ENCODE results near the gene NEU2.
"Not testable (repeated sequence)": the region's sequence is repeated elsewhere in the genome, so short reads cannot be mapped to it uniquely, and the experiment has no call there.

NEU2 gene

GRCh38 chr2:233052517-233052916, 20.0 kb downstream of the NEU2 start:
- not testable (repeated sequence) for H4K12ac ChIP-seq (ENCODE audit: low read depth, low read length); H2AK5ac ChIP-seq (ENCODE audit: low read length); H2BK5ac ChIP-seq (ENCODE audit: low read depth, low read length, poor library complexity); H3K23ac ChIP-seq (ENCODE audit: low read length); H3K9me3 ChIP-seq (ENCODE audit: insufficient read depth, low read depth, low read length); H2BK120ac ChIP-seq (ENCODE audit: insufficient read depth, low read length, poor library complexity); H3K4me2 ChIP-seq (ENCODE audit: low read length); DNase-seq; H3K27ac ChIP-seq (ENCODE audit: low read depth, low read length); H3K27me3 ChIP-seq (ENCODE audit: insufficient read depth, low read length); H3K18ac ChIP-seq (ENCODE audit: low read length); H3K9ac ChIP-seq (ENCODE audit: low read length); H3K4ac ChIP-seq (ENCODE audit: low read depth, low read length); H3K79me1 ChIP-seq (ENCODE audit: low read length); H3K36me3 ChIP-seq (ENCODE audit: control insufficient read depth in 1 of 2, insufficient read depth in 2 of 2, low read length in 2 of 2); H2BK12ac ChIP-seq (ENCODE audit: low read length); H3K14ac ChIP-seq (ENCODE audit: low read length); H4K8ac ChIP-seq (ENCODE audit: low read depth, low read length); H3K79me2 ChIP-seq (ENCODE audit: control insufficient read depth, insufficient read depth, low read length, poor library complexity); H4K91ac ChIP-seq (ENCODE audit: low read depth, low read length); H3K4me1 ChIP-seq (ENCODE audit: control insufficient read depth in 1 of 2, insufficient read depth in 2 of 2, low read length in 2 of 2); H3K4me3 ChIP-seq (ENCODE audit: low read depth, low read length); H2AFZ ChIP-seq (ENCODE audit: insufficient read depth, low read length, poor library complexity)
- WGBS (ENCODE audit: extremely low coverage, insufficient coverage, insufficient read length) = no CpG with 5 or more reads among the region's 4 CpGs

DNA sequence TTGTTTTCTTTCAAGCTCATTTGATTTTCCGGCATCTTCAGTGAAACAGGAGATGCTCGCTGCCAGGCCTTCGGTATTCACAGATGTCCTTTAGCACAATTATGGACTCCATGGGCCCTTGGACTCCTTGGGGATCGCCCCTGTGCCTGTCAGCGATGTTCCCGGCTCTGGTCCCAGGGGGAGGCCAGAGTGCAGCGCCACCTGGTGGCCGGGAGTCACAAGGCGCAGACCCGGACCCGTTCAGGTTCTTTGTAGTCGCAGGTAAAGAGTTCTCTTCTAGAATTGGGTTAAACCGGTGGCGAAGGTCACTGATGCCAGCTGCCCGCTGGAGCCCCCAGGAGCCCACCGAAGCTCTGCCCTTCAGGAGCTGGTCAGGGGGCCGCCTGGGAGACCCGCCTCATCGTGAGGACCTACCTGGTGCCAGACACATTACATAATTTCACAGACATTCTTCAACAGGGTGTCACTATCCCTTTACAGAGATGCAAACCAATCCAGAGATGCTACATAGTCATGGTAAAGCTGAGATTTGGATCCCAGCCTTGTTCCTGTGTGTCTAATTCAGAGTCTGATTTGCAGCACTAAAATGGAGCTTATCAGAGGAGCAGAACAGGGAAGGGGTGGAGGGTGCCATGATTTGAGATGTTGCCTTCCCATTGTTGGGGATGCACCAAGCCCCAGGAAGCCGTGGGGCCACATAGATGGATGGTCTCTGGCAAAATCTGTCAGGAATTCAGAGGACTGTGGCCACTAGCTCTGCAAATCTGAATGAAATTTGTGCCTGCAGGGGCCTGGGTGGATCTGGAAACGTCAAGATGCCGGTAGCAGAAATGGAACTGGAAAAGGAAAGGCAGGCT, 21.7 kb downstream of the NEU2 start:
- no peak overlapping the region for H4K91ac ChIP-seq (ENCODE audit: low read depth, low read length)
- no peaks in the 10 kb centered on the region for H3K36me3 ChIP-seq (ENCODE audit: control insufficient read depth in 1 of 2, insufficient read depth in 2 of 2, low read length in 2 of 2)
- peaks cover 0 to 6% of the 10 kb centered on the region in 2 experiments for H3K4me1 ChIP-seq (ENCODE audit: control insufficient read depth in 1 of 2, insufficient read depth in 2 of 2, low read length in 2 of 2)
- WGBS (ENCODE audit: extremely low coverage, insufficient coverage, insufficient read length) = no CpG with 5 or more reads among the region's 22 CpGs
- no peak overlapping the region for H2AFZ ChIP-seq (ENCODE audit: insufficient read depth, low read length, poor library complexity)
- no peaks in the 10 kb centered on the region for H3K27me3 ChIP-seq (ENCODE audit: insufficient read depth, low read length)
- H2BK120ac ChIP-seq (ENCODE audit: insufficient read depth, low read length, poor library complexity) = no peak overlapping the region
- no peak overlapping the region for H3K4ac ChIP-seq (ENCODE audit: low read depth, low read length)
- H3K18ac ChIP-seq (ENCODE audit: low read length) = no peak overlapping the region
- H3K9ac ChIP-seq (ENCODE audit: low read length) = no peak overlapping the region
- H2AK5ac ChIP-seq (ENCODE audit: low read length) = no peak overlapping the region
- H4K12ac ChIP-seq (ENCODE audit: low read depth, low read length) = no peak overlapping the region
- no peaks in the 10 kb centered on the region for H3K79me1 ChIP-seq (ENCODE audit: low read length)
- H3K4me2 ChIP-seq (ENCODE audit: low read length) = no peak overlapping the region
- H2BK5ac ChIP-seq (ENCODE audit: low read depth, low read length, poor library complexity) = no peak overlapping the region
- H2BK12ac ChIP-seq (ENCODE audit: low read length) = no peak overlapping the region
- peak; percentile 46 to 70 for DNase-seq
- H4K8ac ChIP-seq (ENCODE audit: low read depth, low read length) = no peak overlapping the region
- H3K9me3 ChIP-seq (ENCODE audit: insufficient read depth, low read depth, low read length) = no peaks in the 10 kb centered on the region
- H3K23ac ChIP-seq (ENCODE audit: low read length) = no peak overlapping the region
- no peaks in the 10 kb centered on the region for H3K79me2 ChIP-seq (ENCODE audit: control insufficient read depth, insufficient read depth, low read length, poor library complexity)
- no peak overlapping the region for H3K14ac ChIP-seq (ENCODE audit: low read length)
- no peak overlapping the region for H3K4me3 ChIP-seq (ENCODE audit: low read depth, low read length)
- no peak overlapping the region for H3K27ac ChIP-seq (ENCODE audit: low read depth, low read length)

- Histone ChIP-seq H2BK12ac (ENCODE audit: low read length) (no peak overlapping the region), H4K12ac (ENCODE audit: low read depth, low read length) (no peak overlapping the region), H3K23ac (ENCODE audit: low read length) (no peak overlapping the region), H3K4me3 (ENCODE audit: low read depth, low read length) (no peak overlapping the region), H3K36me3 (ENCODE audit: control insufficient read depth in 1 of 2, insufficient read depth in 2 of 2, low read length in 2 of 2) (no peaks in the 10 kb centered on the region), H3K79me2 (ENCODE audit: control insufficient read depth, insufficient read depth, low read length, poor library complexity) (no peaks in the 10 kb centered on the region), H2AFZ (ENCODE audit: insufficient read depth, low read length, poor library complexity) (no peak overlapping the region), H3K27ac (ENCODE audit: low read depth, low read length) (no peak overlapping the region), H3K9ac (ENCODE audit: low read length) (no peak overlapping the region), H3K4me1 (ENCODE audit: control insufficient read depth in 1 of 2, insufficient read depth in 2 of 2, low read length in 2 of 2) (peaks cover 0 to 3% of the 10 kb centered on the region in 2 experiments), H3K79me1 (ENCODE audit: low read length) (no peaks in the 10 kb centered on the region), H4K91ac (ENCODE audit: low read depth, low read length) (no peak overlapping the region), H2BK5ac (ENCODE audit: low read depth, low read length, poor library complexity) (no peak overlapping the region), H3K9me3 (ENCODE audit: insufficient read depth, low read depth, low read length) (peaks cover 1% of the 10 kb centered on the region), H2BK120ac (ENCODE audit: insufficient read depth, low read length, poor library complexity) (no peak overlapping the region), H3K14ac (ENCODE audit: low read length) (no peak overlapping the region), H4K8ac (ENCODE audit: low read depth, low read length) (no peak overlapping the region), H3K18ac (ENCODE audit: low read length) (no peak overlapping the region), H3K4ac (ENCODE audit: low read depth, low read length) (no peak overlapping the region), H2AK5ac (ENCODE audit: low read length) (no peak overlapping the region), H3K27me3 (ENCODE audit: insufficient read depth, low read length) (no peaks in the 10 kb centered on the region), H3K4me2 (ENCODE audit: low read length) (no peak overlapping the region)
- no CpG with 5 or more reads among the region's 2 CpGs for WGBS (ENCODE audit: extremely low coverage, insufficient coverage, insufficient read length)
- peak in 1 of 2 donors; percentile 47 for DNase-seq
These were observed 22.9 kb downstream of the NEU2 start for GRCh38 chr2:233055362-233055761.

- H3K79me2 ChIP-seq (ENCODE audit: control insufficient read depth, insufficient read depth, low read length, poor library complexity) = no peaks in the 10 kb centered on the region
- H3K4me2 ChIP-seq (ENCODE audit: low read length) = no peak overlapping the region
- H3K27me3 ChIP-seq (ENCODE audit: insufficient read depth, low read length) = no peaks in the 10 kb centered on the region
- no peak overlapping the region for H2AFZ ChIP-seq (ENCODE audit: insufficient read depth, low read length, poor library complexity)
- no peak overlapping the region for H2BK12ac ChIP-seq (ENCODE audit: low read length)
- H3K14ac ChIP-seq (ENCODE audit: low read length) = no peak overlapping the region
- no peak overlapping the region for H2AK5ac ChIP-seq (ENCODE audit: low read length)
- WGBS (ENCODE audit: extremely low coverage, insufficient coverage, insufficient read length) = no CpG with 5 or more reads among the region's 6 CpGs
- DNase-seq = no peak
- H3K9ac ChIP-seq (ENCODE audit: low read length) = no peak overlapping the region
- no peak overlapping the region for H3K18ac ChIP-seq (ENCODE audit: low read length)
- no peak overlapping the region for H3K23ac ChIP-seq (ENCODE audit: low read length)
- H3K79me1 ChIP-seq (ENCODE audit: low read length) = no peaks in the 10 kb centered on the region
- H2BK120ac ChIP-seq (ENCODE audit: insufficient read depth, low read length, poor library complexity) = no peak overlapping the region
- no peak overlapping the region for H4K12ac ChIP-seq (ENCODE audit: low read depth, low read length)
- H3K36me3 ChIP-seq (ENCODE audit: control insufficient read depth in 1 of 2, insufficient read depth in 2 of 2, low read length in 2 of 2) = no peaks in the 10 kb centered on the region
- H4K8ac ChIP-seq (ENCODE audit: low read depth, low read length) = no peak overlapping the region
- peaks cover 2% of the 10 kb centered on the region for H3K9me3 ChIP-seq (ENCODE audit: insufficient read depth, low read depth, low read length)
- no peak overlapping the region for H3K4ac ChIP-seq (ENCODE audit: low read depth, low read length)
- no peak overlapping the region for H2BK5ac ChIP-seq (ENCODE audit: low read depth, low read length, poor library complexity)
- H3K4me1 ChIP-seq (ENCODE audit: control insufficient read depth in 1 of 2, insufficient read depth in 2 of 2, low read length in 2 of 2) = peaks cover 8% of the 10 kb centered on the region in 2 experiments
- no peak overlapping the region for H3K27ac ChIP-seq (ENCODE audit: low read depth, low read length)
- H4K91ac ChIP-seq (ENCODE audit: low read depth, low read length) = no peak overlapping the region
- H3K4me3 ChIP-seq (ENCODE audit: low read depth, low read length) = no peak overlapping the region
These were observed 24.6 kb downstream of the NEU2 start for GRCh38 chr2:233056961-233057605.

Measured in trophoblast cell (in vitro differentiated cells and primary cell).